ENCODE results near the gene HHATL.

Gene HHATL

DNA sequence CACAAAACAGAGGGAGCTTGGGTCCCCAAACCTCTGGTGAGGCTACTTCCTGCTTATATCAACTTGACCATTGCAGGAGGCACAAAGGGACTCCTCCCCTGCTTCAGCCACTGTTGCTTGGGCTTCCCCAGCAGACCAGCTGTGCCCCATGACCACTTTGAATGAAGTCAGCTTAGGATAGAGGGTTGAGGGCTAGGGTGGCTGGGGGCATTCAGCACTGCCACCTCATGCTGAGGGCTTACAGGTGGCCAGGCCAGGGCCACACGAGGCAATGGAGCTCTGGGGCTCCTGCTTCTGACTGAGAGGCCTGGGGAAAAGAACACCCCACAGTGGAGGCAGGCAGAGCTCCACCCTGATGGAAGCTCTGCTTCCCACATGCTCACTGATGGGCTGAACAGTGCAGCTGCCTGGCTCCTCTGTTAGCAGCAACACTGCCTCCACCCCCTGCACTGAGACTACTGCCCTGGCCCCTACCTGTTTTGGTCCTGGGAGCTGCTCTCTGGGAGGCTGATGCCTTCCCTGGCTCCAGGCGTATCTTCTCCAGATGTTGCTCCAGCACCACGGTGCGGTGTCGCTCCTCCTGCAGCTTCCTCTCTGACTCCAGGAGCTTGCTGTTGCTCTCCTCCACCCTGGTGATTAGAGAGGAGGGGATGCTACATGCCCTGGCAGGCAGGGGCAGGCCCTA, 10.2 kb upstream of the HHATL start:
- H3F3A ChIP-seq (ENCODE audit: insufficient read depth, low read length) = no peaks in the 10 kb centered on the region
- no peaks in the 10 kb centered on the region for H3K79me2 ChIP-seq (ENCODE audit: insufficient read depth, low read length)
- H3K4me1 ChIP-seq (ENCODE audit: insufficient read depth, low read length, severe bottlenecking) = no peaks in the 10 kb centered on the region
- H3K9me2 ChIP-seq (ENCODE audit: low read depth, low read length) = no peaks in the 10 kb centered on the region
- H3K36me3 ChIP-seq (ENCODE audit: insufficient read depth, low read length) = no peaks in the 10 kb centered on the region
- H3K27me3 ChIP-seq (ENCODE audit: insufficient read depth, low read length) = no peaks in the 10 kb centered on the region
- H3K9ac ChIP-seq (ENCODE audit: low read length) = no peak overlapping the region
- no peak overlapping the region for H2AFZ ChIP-seq (ENCODE audit: low read length)
- no peak overlapping the region for H3K27ac ChIP-seq (ENCODE audit: low read depth, low read length, poor library complexity, severe bottlenecking)
- no peak for TF ChIP-seq EZH2 (IDR thresholded peaks at IDR 0.05; ENCODE audit: borderline replicate concordance, low read length)
- TF ChIP-seq, protein P1, sequence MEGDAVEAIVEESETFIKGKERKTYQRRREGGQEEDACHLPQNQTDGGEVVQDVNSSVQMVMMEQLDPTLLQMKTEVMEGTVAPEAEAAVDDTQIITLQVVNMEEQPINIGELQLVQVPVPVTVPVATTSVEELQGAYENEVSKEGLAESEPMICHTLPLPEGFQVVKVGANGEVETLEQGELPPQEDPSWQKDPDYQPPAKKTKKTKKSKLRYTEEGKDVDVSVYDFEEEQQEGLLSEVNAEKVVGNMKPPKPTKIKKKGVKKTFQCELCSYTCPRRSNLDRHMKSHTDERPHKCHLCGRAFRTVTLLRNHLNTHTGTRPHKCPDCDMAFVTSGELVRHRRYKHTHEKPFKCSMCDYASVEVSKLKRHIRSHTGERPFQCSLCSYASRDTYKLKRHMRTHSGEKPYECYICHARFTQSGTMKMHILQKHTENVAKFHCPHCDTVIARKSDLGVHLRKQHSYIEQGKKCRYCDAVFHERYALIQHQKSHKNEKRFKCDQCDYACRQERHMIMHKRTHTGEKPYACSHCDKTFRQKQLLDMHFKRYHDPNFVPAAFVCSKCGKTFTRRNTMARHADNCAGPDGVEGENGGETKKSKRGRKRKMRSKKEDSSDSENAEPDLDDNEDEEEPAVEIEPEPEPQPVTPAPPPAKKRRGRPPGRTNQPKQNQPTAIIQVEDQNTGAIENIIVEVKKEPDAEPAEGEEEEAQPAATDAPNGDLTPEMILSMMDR (IDR thresholded peaks at IDR 0.05; ENCODE audit: low read length) = no peak
- H3K4me2 ChIP-seq (ENCODE audit: low read length) = no peak overlapping the region
- H4K20me1 ChIP-seq (ENCODE audit: insufficient read depth, low read length) = no peaks in the 10 kb centered on the region
- no peaks in the 10 kb centered on the region for H3K9me3 ChIP-seq (ENCODE audit: low read length)
- no peak overlapping the region for H3K4me3 ChIP-seq (ENCODE audit: low read depth, low read length, poor library complexity, severe bottlenecking)

- H3K27me3 ChIP-seq (ENCODE audit: insufficient read depth, low read length) = no peaks in the 10 kb centered on the region
- H3K4me3 ChIP-seq (ENCODE audit: low read depth, low read length, poor library complexity, severe bottlenecking) = no peak overlapping the region
- H3K9me3 ChIP-seq (ENCODE audit: low read length) = no peaks in the 10 kb centered on the region
- H3K27ac ChIP-seq (ENCODE audit: low read depth, low read length, poor library complexity, severe bottlenecking) = no peak overlapping the region
- no peak overlapping the region for H2AFZ ChIP-seq (ENCODE audit: low read length)
- H3K36me3 ChIP-seq (ENCODE audit: insufficient read depth, low read length) = no peaks in the 10 kb centered on the region
- H3K79me2 ChIP-seq (ENCODE audit: insufficient read depth, low read length) = no peaks in the 10 kb centered on the region
- no peaks in the 10 kb centered on the region for H4K20me1 ChIP-seq (ENCODE audit: insufficient read depth, low read length)
- no peak overlapping the region for H3K9ac ChIP-seq (ENCODE audit: low read length)
- TF ChIP-seq EZH2 (IDR thresholded peaks at IDR 0.05; ENCODE audit: borderline replicate concordance, low read length) = no peak
- TF ChIP-seq, protein P1 (IDR thresholded peaks at IDR 0.05; ENCODE audit: low read length) = no peak
- H3K4me1 ChIP-seq (ENCODE audit: insufficient read depth, low read length, severe bottlenecking) = no peaks in the 10 kb centered on the region
- no peaks in the 10 kb centered on the region for H3K9me2 ChIP-seq (ENCODE audit: low read depth, low read length)
- H3F3A ChIP-seq (ENCODE audit: insufficient read depth, low read length) = no peaks in the 10 kb centered on the region
- no peak overlapping the region for H3K4me2 ChIP-seq (ENCODE audit: low read length)
Measured at GRCh38 chr3:42712344-42712648, 9.7 kb upstream of the HHATL start.

DNA sequence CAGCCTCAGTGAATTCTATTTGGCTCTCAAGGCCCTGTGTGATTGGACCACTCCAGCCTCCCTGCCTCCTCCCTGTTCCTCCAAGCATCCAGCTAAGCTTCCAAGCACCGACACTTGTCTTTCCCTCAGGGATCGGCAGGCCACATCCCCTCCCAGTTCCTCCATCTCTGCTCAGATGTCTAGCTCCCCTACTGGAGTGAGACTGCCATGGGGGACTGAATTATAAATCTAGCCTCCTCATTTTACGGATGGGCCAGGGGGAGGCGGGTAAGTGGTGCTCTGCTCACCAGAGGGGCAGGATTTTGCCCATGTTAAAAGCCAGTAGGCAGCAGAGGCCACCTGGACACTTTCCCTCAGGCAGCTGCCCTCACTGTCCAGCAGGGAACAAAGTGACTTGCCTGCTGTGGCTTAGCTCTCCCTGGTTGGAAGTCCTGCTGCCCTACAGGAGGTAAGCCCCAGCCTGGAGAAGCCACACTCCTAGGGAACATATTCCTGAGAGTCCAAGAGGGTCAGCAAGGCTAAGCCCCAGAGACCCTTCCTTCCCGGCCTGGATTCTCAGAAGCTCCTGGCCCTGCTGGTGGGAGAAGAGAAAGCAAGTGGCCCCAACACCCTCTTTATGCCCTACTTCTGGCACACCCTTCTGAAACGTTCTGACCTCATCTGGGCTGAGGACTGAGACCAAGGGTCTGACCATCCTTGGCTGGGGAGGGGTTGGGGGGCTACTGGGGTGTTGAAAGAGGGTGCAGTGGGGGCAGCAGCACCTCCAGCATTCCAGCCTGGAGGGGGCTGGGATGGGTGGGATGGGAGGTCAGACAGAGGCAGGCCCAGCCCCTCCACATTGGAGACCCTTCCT, 9.1 kb upstream of the HHATL start:
- H3K79me2 ChIP-seq (ENCODE audit: insufficient read depth, low read length) = no peaks in the 10 kb centered on the region
- H3K9ac ChIP-seq (ENCODE audit: low read length) = no peak overlapping the region
- H3K27me3 ChIP-seq (ENCODE audit: insufficient read depth, low read length) = no peaks in the 10 kb centered on the region
- H3K27ac ChIP-seq (ENCODE audit: low read depth, low read length, poor library complexity, severe bottlenecking) = no peak overlapping the region
- no peaks in the 10 kb centered on the region for H3K9me3 ChIP-seq (ENCODE audit: low read length)
- H3K4me2 ChIP-seq (ENCODE audit: low read length) = no peak overlapping the region
- no peaks in the 10 kb centered on the region for H3K4me1 ChIP-seq (ENCODE audit: insufficient read depth, low read length, severe bottlenecking)
- no peaks in the 10 kb centered on the region for H3K36me3 ChIP-seq (ENCODE audit: insufficient read depth, low read length)
- H3K9me2 ChIP-seq (ENCODE audit: low read depth, low read length) = no peaks in the 10 kb centered on the region
- no peaks in the 10 kb centered on the region for H4K20me1 ChIP-seq (ENCODE audit: insufficient read depth, low read length)
- no peak overlapping the region for H2AFZ ChIP-seq (ENCODE audit: low read length)
- TF ChIP-seq, protein P1 (IDR thresholded peaks at IDR 0.05; ENCODE audit: low read length) = no peak
- TF ChIP-seq EZH2 (IDR thresholded peaks at IDR 0.05; ENCODE audit: borderline replicate concordance, low read length) = no peak
- no peaks in the 10 kb centered on the region for H3F3A ChIP-seq (ENCODE audit: insufficient read depth, low read length)
- H3K4me3 ChIP-seq (ENCODE audit: low read depth, low read length, poor library complexity, severe bottlenecking) = no peak overlapping the region
